ENCODE data around the gene EMID1. TPM values are rescaled to one million over a fixed set of nuclear protein-coding genes. Genes with fewer than 3 reads are reported as not detected.

Gene EMID1
- total RNA-seq, 1 experiment from 2014 or later, result 5.4 TPM

DNA sequence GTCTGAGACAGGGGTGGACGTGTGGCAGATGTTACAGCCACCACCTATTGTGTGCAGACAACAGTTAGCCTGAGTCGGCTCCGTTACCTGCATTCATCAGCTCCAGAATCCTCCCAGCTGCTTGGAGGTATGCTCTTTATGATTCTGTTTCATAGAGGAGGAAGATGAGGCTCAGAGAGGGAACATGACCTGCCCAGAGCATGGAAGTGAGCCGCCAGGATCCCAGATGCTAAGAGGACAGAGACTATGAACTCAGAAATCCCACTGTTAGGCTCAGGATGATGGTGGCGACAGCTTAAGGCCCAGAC is 1.5 kb downstream of the EMID1 start:
- peaks cover 4% of the 10 kb centered on the region for H3K23me2 ChIP-seq (ENCODE audit: insufficient read length, low read depth, low read length, poor library complexity, severe bottlenecking)
- H3K79me1 ChIP-seq (ENCODE audit: insufficient read depth, low read depth, low read length, poor library complexity, severe bottlenecking), result no peaks in the 10 kb centered on the region
- TF ChIP-seq CTCF (conservative IDR thresholded peaks at IDR 0.05), result no peak
- H4K20me1 ChIP-seq (ENCODE audit: control insufficient read depth, insufficient read depth, insufficient read length), result no peaks in the 10 kb centered on the region
- H3K9me3 Mint-ChIP-seq, result no peaks in the 10 kb centered on the region; a peak in 1 of 5 replicates
- H3K4me1 Mint-ChIP-seq, result peaks cover 27 to 37% of the 10 kb centered on the region in 2 experiments
- no peak overlapping the region for H3K56ac ChIP-seq (ENCODE audit: insufficient read length, low read depth, low read length)
- H2BK5ac ChIP-seq (ENCODE audit: insufficient read length, low read length), result no peak overlapping the region
- H3K79me2 ChIP-seq (ENCODE audit: insufficient read depth, low read length), result no peaks in the 10 kb centered on the region
- peak overlapping the region in 1 of 2 experiments; percentile 91; a peak in 1 of 5 replicates for H3K4me3 Mint-ChIP-seq
- H3K23ac ChIP-seq (ENCODE audit: insufficient read length, low read depth, low read length), result no peak overlapping the region
- no peak overlapping the region for H4K91ac ChIP-seq (ENCODE audit: insufficient read length, low read depth, low read length)
- no CpG with 5 or more reads among the region's 5 CpGs for WGBS (ENCODE audit: extremely low coverage, insufficient read length, low lambda C conversion rate)
- no peak overlapping the region for H3K27ac ChIP-seq (ENCODE audit: insufficient read length, low read depth, low read length)
- H3K4me2 ChIP-seq (ENCODE audit: insufficient read depth, insufficient read length, low read length), result no peak overlapping the region
- H3K14ac ChIP-seq (ENCODE audit: insufficient read depth, low read length), result no peak overlapping the region
- no peak overlapping the region for H3K9ac ChIP-seq (ENCODE audit: extremely low read depth, insufficient read length, low read length)
- no peak overlapping the region for H2BK12ac ChIP-seq (ENCODE audit: insufficient read length, low read depth, low read length)
- H2AFZ ChIP-seq (ENCODE audit: low read length), result no peak overlapping the region
- no peak overlapping the region for H2BK120ac ChIP-seq (ENCODE audit: low read depth, low read length, poor library complexity, severe bottlenecking)
- H3K18ac ChIP-seq (ENCODE audit: insufficient read length, low read depth, low read length), result no peak overlapping the region
- DNase-seq, result no peak
- H3K27me3 ChIP-seq (ENCODE audit: insufficient read depth, low read length), result no peaks in the 10 kb centered on the region
- peaks cover 22% of the 10 kb centered on the region for H3K27me3 Mint-ChIP-seq (ENCODE audit: low read depth)
- no peak overlapping the region for H3T11ph ChIP-seq (ENCODE audit: low read length)
- no peak overlapping the region for H2BK15ac ChIP-seq (ENCODE audit: low read depth, low read length)
- H3K9me3 ChIP-seq (ENCODE audit: control insufficient read depth, low read depth, low read length), result no peaks in the 10 kb centered on the region
- no peak overlapping the region for H2AK5ac ChIP-seq (ENCODE audit: insufficient read length, low read length)
- H3K4me1 ChIP-seq (ENCODE audit: insufficient read depth, low read length), result no peaks in the 10 kb centered on the region; the same call in 1 of the 2 replicates
- no peak overlapping the region for H4K8ac ChIP-seq (replicated peaks; ENCODE audit: insufficient read length, low read depth, low read length)
- no peak overlapping the region for H3K4ac ChIP-seq (ENCODE audit: low read depth, low read length)
- H2BK20ac ChIP-seq (ENCODE audit: low read depth, low read length, poor library complexity, severe bottlenecking), result no peak overlapping the region
- H3K36me3 Mint-ChIP-seq (ENCODE audit: insufficient read depth in 1 of 3, low read depth in 3 of 3), result no peaks in the 10 kb centered on the region; a peak in 1 of 7 replicates
- H4K5ac ChIP-seq (ENCODE audit: insufficient read length, low read depth, low read length), result no peak overlapping the region
- H3K27ac Mint-ChIP-seq, result no peak overlapping the region

Data from H9 (cell line).